ENCODE results near the gene CREBBP. TPM values are rescaled to one million over a fixed set of nuclear protein-coding genes. Genes with fewer than 3 reads are reported as not detected.

Gene CREBBP
- total and polyA plus RNA-seq, 9 of the 15 experiments (the other 6 are each of a cell fraction or from before 2014, with no cell fraction given): 0.70 to 24.8 (median 5.6) TPM

GRCh38 chr16:3804426-3805016, 76.0 kb downstream of the CREBBP start (continued):
- TF ChIP-seq, protein P1, sequence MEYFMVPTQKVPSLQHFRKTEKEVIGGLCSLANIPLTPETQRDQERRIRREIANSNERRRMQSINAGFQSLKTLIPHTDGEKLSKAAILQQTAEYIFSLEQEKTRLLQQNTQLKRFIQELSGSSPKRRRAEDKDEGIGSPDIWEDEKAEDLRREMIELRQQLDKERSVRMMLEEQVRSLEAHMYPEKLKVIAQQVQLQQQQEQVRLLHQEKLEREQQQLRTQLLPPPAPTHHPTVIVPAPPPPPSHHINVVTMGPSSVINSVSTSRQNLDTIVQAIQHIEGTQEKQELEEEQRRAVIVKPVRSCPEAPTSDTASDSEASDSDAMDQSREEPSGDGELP (CRISPR knock-in tag; IDR thresholded peaks at IDR 0.05; ENCODE audit: borderline replicate concordance): no peak
- TF ChIP-seq RBM14 (IDR thresholded peaks at IDR 0.05; ENCODE audit: borderline replicate concordance, insufficient read depth, low read depth, low read length) (no peak), SPI1 (IDR thresholded peaks at IDR 0.05; ENCODE audit: borderline replicate concordance, low read depth, low read length) (peak; percentile 18; the same call in 1 of the 2 replicates), RFX5 (IDR thresholded peaks at IDR 0.05; ENCODE audit: low read depth, low read length) (no peak), JUND (IDR thresholded peaks at IDR 0.05; ENCODE audit: borderline replicate concordance, low read depth, low read length) (peak; percentile 34; the same call in 1 of the 2 replicates), JUND (tag; IDR thresholded peaks at IDR 0.05; ENCODE audit: borderline replicate concordance, low read depth, low read length) (peak; percentile 52; the same call in 1 of the 3 replicates), HDAC1 (IDR thresholded peaks at IDR 0.05) (0 out of 4 replicates have a peak, but pooled peaks of 1 of the 2 experiments have one; percentile 36), MEF2D (tag; conservative IDR thresholded peaks at IDR 0.05; ENCODE audit: low read depth) (no peak), FOXA3 (CRISPR knock-in tag; conservative IDR thresholded peaks at IDR 0.05 in 1 of 2, IDR thresholded peaks at IDR 0.05 in 1 of 2) (peak; percentile 45 to 46; a peak in 3 of 4 replicates), NR2C2 (CRISPR knock-in tag; IDR thresholded peaks at IDR 0.05) (no peak), NR2C2 (tag; IDR thresholded peaks at IDR 0.05) (0 out of 2 replicates have a peak, but pooled peaks have one; percentile 22), GATAD2A (IDR thresholded peaks at IDR 0.05) (no peak), ARHGAP35 (IDR thresholded peaks at IDR 0.05; ENCODE audit: partially characterized antibody) (no peak), FOXK2 (conservative IDR thresholded peaks at IDR 0.05 in 1 of 2, IDR thresholded peaks at IDR 0.05 in 1 of 2; ENCODE audit: low read depth in 2 of 2) (peak; percentile 15 to 77; a peak in 2 of 4 replicates), ZNF445 (CRISPR knock-in tag; IDR thresholded peaks at IDR 0.05; ENCODE audit: low read depth) (no peak), KLF1 (tag; IDR thresholded peaks at IDR 0.05) (no peak), HOMEZ (CRISPR knock-in tag; IDR thresholded peaks at IDR 0.05) (no peak), ATF7 (IDR thresholded peaks at IDR 0.05) (peak; percentile 63), HMBOX1 (IDR thresholded peaks at IDR 0.05) (peak; percentile 58; the same call in 1 of the 2 replicates), SMAD4 (CRISPR knock-in tag; conservative IDR thresholded peaks at IDR 0.05) (no peak), ZNF134 (CRISPR knock-in tag; conservative IDR thresholded peaks at IDR 0.05) (no peak), TARDBP (IDR thresholded peaks at IDR 0.05) (no peak), ZNF280A (IDR thresholded peaks at IDR 0.05; ENCODE audit: low read depth, partially characterized antibody) (no peak)

Data from K562 (cell line).